SK-N-SH (cell line): ENCODE measurements around the gene THSD4. TPM values are rescaled to one million over a fixed set of nuclear protein-coding genes. Genes with fewer than 3 reads are reported as not detected.

Experiments
- CTCF ChIA-PET: fragments of 300-600, 350-600 bp; formaldehyde crosslinking; extraction: SDS; loops from one replicate; lab custom pipeline; 2021; lab: Yijun Ruan, JAX
- POLR2A ChIA-PET: fragments of 350-600 bp; sonication (Branson Sonifier 250); formaldehyde crosslinking; extraction: SDS; loops from one replicate; lab custom pipeline; 2020; ENCODE audit warnings: antibody characterized with exemption, inconsistent platforms; lab: Yijun Ruan, JAX
- DNase-seq: peaks from one replicate; pipeline ENCODE4 v3.0.0; 2012
- H2AFZ ChIP-seq: fragments of 200-600 bp; sonication (generic); 2 replicates; pipeline ENCODE4 v1.8.1; 2016; ENCODE audit warnings: antibody characterized with exemption, mild to moderate bottlenecking, low read depth
- H3F3A ChIP-seq: fragments of 200-600 bp; sonication (generic); replicated peaks from 2 replicates; pipeline ENCODE3; 2016; ENCODE audit warnings: antibody characterized with exemption, mild to moderate bottlenecking; ENCODE audit not compliant: insufficient read depth
- H3K27ac ChIP-seq, 2 experiments: fragments of 200-500 bp in 1 of 2; fragments of 200-600 bp in 1 of 2; sonication (Bioruptor generic) in 1 of 2; sonication (generic), shearing (Covaris generic) in 1 of 2; 2 replicates each; pipeline versions ENCODE4 v1.5.1 to v1.6.1; 2014 to 2016; ENCODE audit warnings: low read depth in 2 of 2, inconsistent platforms in 1 of 2, low read length in 1 of 2, mild to moderate bottlenecking in 1 of 2, mixed read lengths in 1 of 2
- H3K27me3 ChIP-seq: fragments of 200-600 bp; sonication (generic), shearing (Covaris generic); 2 replicates; pipeline ENCODE4 v1.6.1; 2016; ENCODE audit warnings: mixed run types; ENCODE audit not compliant: insufficient read depth
- H3K36me3 ChIP-seq, 2 experiments: fragments of 200-500 bp in 1 of 2; fragments of 200-600 bp in 1 of 2; sonication (Bioruptor generic) in 1 of 2; sonication (generic) in 1 of 2; replicated peaks in 1 of 2; 2 replicates each; pipeline versions ENCODE3 to v1.5.1; 2014 to 2016; ENCODE audit warnings: low read length in 1 of 2, mild to moderate bottlenecking in 1 of 2; ENCODE audit not compliant: insufficient read depth in 2 of 2, control insufficient read depth in 1 of 2
- H3K4me1 ChIP-seq, 2 experiments: fragments of 200-500 bp in 1 of 2; fragments of 200-600 bp in 1 of 2; sonication (Bioruptor generic) in 1 of 2; sonication (generic), shearing (Covaris generic) in 1 of 2; 2 replicates each; pipeline versions ENCODE4 v1.5.1 to v1.6.1; 2014 to 2016; ENCODE audit warnings: low read depth in 1 of 2, low read length in 1 of 2, mixed run types in 1 of 2; ENCODE audit not compliant: insufficient read depth in 2 of 2, control insufficient read depth in 1 of 2
- H3K4me2 ChIP-seq: fragments of 200-600 bp; sonication (generic), shearing (Covaris generic); 2 replicates; pipeline ENCODE4 v1.6.1; 2017; ENCODE audit warnings: mixed run types
- H3K4me3 ChIP-seq, 2 experiments: fragments of 200-500 bp in 1 of 2; fragments of 200-600 bp in 1 of 2; sonication (Bioruptor generic) in 1 of 2; sonication (generic), shearing (Covaris generic) in 1 of 2; 2 replicates each; pipeline versions ENCODE4 v1.5.1 to v1.8.1; 2014 to 2016; ENCODE audit warnings: low read depth in 2 of 2, inconsistent platforms in 1 of 2, low read length in 1 of 2, mild to moderate bottlenecking in 1 of 2, mixed read lengths in 1 of 2, moderate library complexity in 1 of 2
- H3K79me2 ChIP-seq: fragments of 200-600 bp; sonication (generic); 2 replicates; pipeline ENCODE4 v1.8.1; 2017; ENCODE audit warnings: mild to moderate bottlenecking; ENCODE audit not compliant: insufficient read depth
- H3K9ac ChIP-seq: fragments of 200-600 bp; sonication (generic); 2 replicates; pipeline ENCODE4 v1.6.1; 2017; ENCODE audit warnings: mixed run types
- H3K9me2 ChIP-seq: fragments of 200-600 bp; sonication (generic); 2 replicates; pipeline ENCODE4 v1.6.1; 2017; ENCODE audit warnings: mixed run types
- H3K9me3 ChIP-seq: fragments of 200-600 bp; sonication (generic); 2 replicates; pipeline ENCODE4 v1.6.1; 2017; ENCODE audit warnings: mixed run types, mild to moderate bottlenecking, moderate library complexity
- H4K20me1 ChIP-seq: fragments of 200-600 bp; sonication (generic); 2 replicates; pipeline ENCODE4 v1.6.1; 2017; ENCODE audit warnings: mild to moderate bottlenecking, mixed run types; ENCODE audit not compliant: insufficient read depth
- EP300 ChIP-seq, 2 experiments: IDR thresholded peaks; 2 replicates each; pipeline versions ENCODE4 v1.4.0 to v1.6.1; 2012; ENCODE audit warnings: borderline replicate concordance in 1 of 2, low read depth in 1 of 2, low read length in 1 of 2
- FOXJ3 ChIP-seq: sonication (generic); formaldehyde crosslinking; IDR thresholded peaks from 2 replicates; pipeline ENCODE4 v1.5.1; 2020; ENCODE audit warnings: mild to moderate bottlenecking, missing genetic modification reagents
- MXI1 ChIP-seq: IDR thresholded peaks from 2 replicates; pipeline ENCODE4 v1.6.1; 2012; ENCODE audit warnings: mild to moderate bottlenecking, low read depth, low read length, improper control_type of control experiment
- PBX3 ChIP-seq: IDR thresholded peaks from 2 replicates; pipeline ENCODE4; 2012
- POLR2AphosphoS5 ChIP-seq: IDR thresholded peaks from 2 replicates; pipeline ENCODE4 v1.6.1; 2012; ENCODE audit warnings: low read depth, low read length
- REST ChIP-seq: IDR thresholded peaks from 2 replicates; pipeline ENCODE4 v1.6.1; 2012; ENCODE audit warnings: mild to moderate bottlenecking, low read depth, low read length, moderate library complexity
- RXRA ChIP-seq: IDR thresholded peaks from 2 replicates; pipeline ENCODE4 v1.4.0; 2012; ENCODE audit warnings: low read depth, mild to moderate bottlenecking, borderline replicate concordance
- SMC3 ChIP-seq: IDR thresholded peaks from 2 replicates; pipeline ENCODE4 v1.6.1; 2012; ENCODE audit warnings: low read depth, low read length, improper control_type of control experiment
- TEAD4 ChIP-seq: IDR thresholded peaks from 2 replicates; pipeline ENCODE4 v1.4.0; 2012; ENCODE audit warnings: mild to moderate bottlenecking, borderline replicate concordance; ENCODE audit not compliant: insufficient read depth
- ZBTB33 ChIP-seq: IDR thresholded peaks from 2 replicates; pipeline ENCODE4 v1.4.0; 2012; ENCODE audit warnings: low read depth, borderline replicate concordance
- WGBS: methylation state at CpG from one replicate; pipeline ENCODE4 v1.1.6; 2017; ENCODE audit warnings: low lambda C conversion rate; 5-methylcytosine and 5-hydroxymethylcytosine counted together
- polyA plus RNA-seq, 3 experiments: library from polyadenylated mRNA; depleted of rRNA; stranded (reverse); fragments of >200 nt; gene quantifications; 2 replicates each; pipeline ENCODE4 v1.2.3, GENCODE V29; 2012

THSD4 gene
- polyA plus RNA-seq, 1 of the 3 experiments (the other 2 are of a cell fraction) = 79.1 TPM

GRCh38 chr15:71282076-71282475 is 166.8 kb downstream of the THSD4 start:
- Histone ChIP-seq H3K4me3 (no peak overlapping the region), H3K4me2 (no peak overlapping the region), H3F3A (peaks cover 38% of the 10 kb centered on the region), H3K27ac (peak overlapping the region in 1 of 2 experiments; percentile 8; a peak in 1 of 4 replicates), H3K9ac (no peak overlapping the region), H4K20me1 (no peaks in the 10 kb centered on the region), H3K27me3 (no peaks in the 10 kb centered on the region), H3K36me3 (no peaks in the 10 kb centered on the region), H3K4me1 (peaks cover 6 to 29% of the 10 kb centered on the region in 2 experiments; a peak in 3 of 4 replicates), H3K79me2 (no peaks in the 10 kb centered on the region), H2AFZ (no peak overlapping the region), H3K9me3 (no peaks in the 10 kb centered on the region), H3K9me2 (no peaks in the 10 kb centered on the region)
- ChIA-PET POLR2A (no interaction called here), CTCF (no interaction called here)
- 71% methylated on average over 3 of the region's 3 CpGs for WGBS
- no peak for DNase-seq
- TF ChIP-seq PBX3 (no peak), SMC3 (no peak), POLR2AphosphoS5 (no peak), TEAD4 (no peak), ZBTB33 (no peak), RXRA (no peak), REST (no peak), MXI1 (no peak), FOXJ3 (CRISPR knock-in tag) (no peak), EP300 (IDR thresholded peaks at IDR 0.05; ENCODE audit: borderline replicate concordance in 1 of 2, low read depth in 1 of 2, low read length in 1 of 2) (no peak)
